RWPE1 (cell line): ENCODE measurements around the gene CDC123.

ENCODE experiments used
- CTCF ChIA-PET: fragments of 350-600 bp; sonication (Branson Sonifier 250); formaldehyde crosslinking; extraction: SDS; loops from one replicate; lab custom pipeline; 2021; lab: Yijun Ruan, JAX
- POLR2A ChIA-PET: fragments of 400-600 bp; formaldehyde crosslinking; extraction: SDS; loops from one replicate; lab custom pipeline; 2020; ENCODE audit warnings: antibody characterized with exemption; ENCODE audit not compliant: low non-redundant PET; lab: Yijun Ruan, JAX
- DNase-seq: peaks from one replicate; pipeline ENCODE4 v3.0.0; 2012; ENCODE audit warnings: low spot score
- H3K27ac ChIP-seq: fragments of 450-650 bp; 2 replicates; pipeline ENCODE4 v1.5.1; 2017
- TF ChIP-seq, protein P1 (sequence below): fragments of 450-650 bp; conservative IDR thresholded peaks from 2 replicates; pipeline ENCODE4 v1.5.1; 2017; ENCODE audit warnings: low read depth, mild to moderate bottlenecking

Gene CDC123, protein sequence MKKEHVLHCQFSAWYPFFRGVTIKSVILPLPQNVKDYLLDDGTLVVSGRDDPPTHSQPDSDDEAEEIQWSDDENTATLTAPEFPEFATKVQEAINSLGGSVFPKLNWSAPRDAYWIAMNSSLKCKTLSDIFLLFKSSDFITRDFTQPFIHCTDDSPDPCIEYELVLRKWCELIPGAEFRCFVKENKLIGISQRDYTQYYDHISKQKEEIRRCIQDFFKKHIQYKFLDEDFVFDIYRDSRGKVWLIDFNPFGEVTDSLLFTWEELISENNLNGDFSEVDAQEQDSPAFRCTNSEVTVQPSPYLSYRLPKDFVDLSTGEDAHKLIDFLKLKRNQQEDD

DNA sequence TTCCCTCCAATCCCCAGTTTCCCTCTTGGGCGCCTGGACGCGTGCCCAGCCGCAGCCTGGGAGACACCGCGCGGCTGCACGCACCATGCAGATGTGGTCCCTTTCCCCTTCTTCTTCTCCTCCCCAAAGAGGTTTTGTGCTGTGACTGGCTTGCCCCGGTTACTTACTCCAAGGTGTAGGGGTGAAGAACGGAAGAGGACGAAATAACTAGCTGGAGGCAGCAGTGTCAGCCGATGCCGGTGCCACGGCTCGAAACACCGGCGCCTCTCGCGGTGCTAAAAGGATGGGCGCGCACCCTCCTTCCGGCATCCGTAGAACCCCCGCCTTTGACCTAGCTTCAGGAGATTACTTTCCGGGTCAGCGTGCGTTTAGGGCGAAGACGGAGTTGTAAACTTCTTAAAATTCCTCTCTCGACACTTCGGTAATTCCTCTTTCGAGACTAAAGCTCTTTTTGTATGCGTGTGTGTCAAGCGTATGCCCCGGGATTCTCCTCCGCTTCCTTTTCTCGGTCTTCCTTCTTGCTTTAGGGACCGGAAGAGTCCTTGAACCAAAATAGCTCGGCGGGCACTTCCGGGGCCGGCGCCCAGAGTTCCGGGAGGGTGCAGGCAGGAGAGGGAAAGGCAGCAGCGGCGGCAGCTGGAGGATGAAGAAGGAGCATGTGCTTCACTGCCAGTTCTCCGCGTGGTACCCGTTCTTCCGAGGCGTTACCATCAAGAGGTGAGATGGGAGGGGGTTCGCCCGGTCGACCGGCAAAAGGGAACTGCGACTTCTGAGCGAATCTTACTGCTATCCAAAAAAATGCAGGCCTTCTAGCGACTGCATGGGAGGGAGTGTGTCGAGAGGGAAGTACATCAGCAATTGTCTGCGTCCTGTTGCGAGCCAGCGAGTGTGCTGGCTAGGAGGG is at the start of gene CDC123, which contains the start of gene NUDT5:
Gene CDC123 (plus strand): TSS at position 586 of the 904 bp plus-strand sequence. CDS start 58 bp downstream, at position 644.
Gene NUDT5 (minus strand): TSS at position 289 of the 904 bp plus-strand sequence. CDS start 9,600 bp downstream, outside the sequence.
- TF ChIP-seq, protein P1, sequence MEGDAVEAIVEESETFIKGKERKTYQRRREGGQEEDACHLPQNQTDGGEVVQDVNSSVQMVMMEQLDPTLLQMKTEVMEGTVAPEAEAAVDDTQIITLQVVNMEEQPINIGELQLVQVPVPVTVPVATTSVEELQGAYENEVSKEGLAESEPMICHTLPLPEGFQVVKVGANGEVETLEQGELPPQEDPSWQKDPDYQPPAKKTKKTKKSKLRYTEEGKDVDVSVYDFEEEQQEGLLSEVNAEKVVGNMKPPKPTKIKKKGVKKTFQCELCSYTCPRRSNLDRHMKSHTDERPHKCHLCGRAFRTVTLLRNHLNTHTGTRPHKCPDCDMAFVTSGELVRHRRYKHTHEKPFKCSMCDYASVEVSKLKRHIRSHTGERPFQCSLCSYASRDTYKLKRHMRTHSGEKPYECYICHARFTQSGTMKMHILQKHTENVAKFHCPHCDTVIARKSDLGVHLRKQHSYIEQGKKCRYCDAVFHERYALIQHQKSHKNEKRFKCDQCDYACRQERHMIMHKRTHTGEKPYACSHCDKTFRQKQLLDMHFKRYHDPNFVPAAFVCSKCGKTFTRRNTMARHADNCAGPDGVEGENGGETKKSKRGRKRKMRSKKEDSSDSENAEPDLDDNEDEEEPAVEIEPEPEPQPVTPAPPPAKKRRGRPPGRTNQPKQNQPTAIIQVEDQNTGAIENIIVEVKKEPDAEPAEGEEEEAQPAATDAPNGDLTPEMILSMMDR = no peak
- DNase-seq = peak; percentile 90
- CTCF ChIA-PET = interaction anchor here (0.6 to 1.2 kb wide), 2 partner anchors 18 to 438 kb away, joined by 3 to 5 read pairs; no protein-coding TSS in a partner anchor
- H3K27ac ChIP-seq = peak within 1 kb of the TSS; percentile 91
- POLR2A ChIA-PET = interaction anchor here (0.5 to 0.6 kb wide), 2 partner anchors 343 to 366 kb away, joined by 3 read pairs; no protein-coding TSS in a partner anchor

DNA sequence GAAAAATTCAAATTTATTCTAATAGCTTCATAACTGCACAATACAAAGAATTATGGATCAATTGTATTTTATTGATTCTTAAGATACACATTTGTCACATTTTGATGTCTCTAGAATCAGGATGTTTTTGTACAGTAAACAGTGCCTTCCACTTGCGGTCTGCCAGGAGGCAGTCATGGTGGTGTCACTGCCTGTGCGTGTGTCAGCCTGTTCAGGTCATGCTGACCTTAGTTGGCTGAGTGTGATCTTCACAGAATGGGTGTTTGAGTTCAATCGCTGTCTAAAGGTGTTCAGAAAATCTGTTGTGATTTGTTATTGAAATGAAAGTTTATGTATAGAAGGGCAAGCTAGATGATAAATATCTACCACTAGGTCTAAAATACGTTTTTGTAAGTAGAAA is 45.8 kb upstream of the CDC123 start:
- CTCF ChIA-PET = no interaction called here
- POLR2A ChIA-PET = no interaction called here
- DNase-seq = no peak
- H3K27ac ChIP-seq = no peak overlapping the region
- TF ChIP-seq, protein P1 = no peak

DNA sequence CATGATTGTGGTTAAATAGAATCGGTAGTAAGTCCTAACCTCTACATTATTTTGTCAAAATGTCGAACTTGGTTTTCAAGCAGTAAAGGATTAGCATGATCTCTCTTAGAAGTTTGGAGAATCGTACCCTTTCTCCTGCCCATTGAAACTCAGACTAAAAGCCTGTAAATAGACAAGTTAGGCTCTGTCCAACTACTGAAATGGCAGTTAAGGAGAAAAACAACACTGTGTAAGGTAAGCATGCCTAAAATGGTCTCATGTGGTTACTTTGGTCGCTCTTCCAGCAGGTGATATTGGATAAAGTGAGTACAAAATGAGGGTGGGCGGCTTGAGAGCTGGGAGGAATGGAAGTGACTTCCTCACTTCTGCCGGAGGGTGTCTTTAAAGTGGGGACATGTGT is 41.5 kb upstream of the CDC123 start:
- POLR2A ChIA-PET = no interaction called here
- TF ChIP-seq, protein P1 = no peak
- DNase-seq = no peak
- no peak overlapping the region for H3K27ac ChIP-seq
- CTCF ChIA-PET = interaction anchor here (0.5 kb wide), 1 partner anchor 295 kb away, joined by 3 read pairs; no protein-coding TSS in a partner anchor

DNA sequence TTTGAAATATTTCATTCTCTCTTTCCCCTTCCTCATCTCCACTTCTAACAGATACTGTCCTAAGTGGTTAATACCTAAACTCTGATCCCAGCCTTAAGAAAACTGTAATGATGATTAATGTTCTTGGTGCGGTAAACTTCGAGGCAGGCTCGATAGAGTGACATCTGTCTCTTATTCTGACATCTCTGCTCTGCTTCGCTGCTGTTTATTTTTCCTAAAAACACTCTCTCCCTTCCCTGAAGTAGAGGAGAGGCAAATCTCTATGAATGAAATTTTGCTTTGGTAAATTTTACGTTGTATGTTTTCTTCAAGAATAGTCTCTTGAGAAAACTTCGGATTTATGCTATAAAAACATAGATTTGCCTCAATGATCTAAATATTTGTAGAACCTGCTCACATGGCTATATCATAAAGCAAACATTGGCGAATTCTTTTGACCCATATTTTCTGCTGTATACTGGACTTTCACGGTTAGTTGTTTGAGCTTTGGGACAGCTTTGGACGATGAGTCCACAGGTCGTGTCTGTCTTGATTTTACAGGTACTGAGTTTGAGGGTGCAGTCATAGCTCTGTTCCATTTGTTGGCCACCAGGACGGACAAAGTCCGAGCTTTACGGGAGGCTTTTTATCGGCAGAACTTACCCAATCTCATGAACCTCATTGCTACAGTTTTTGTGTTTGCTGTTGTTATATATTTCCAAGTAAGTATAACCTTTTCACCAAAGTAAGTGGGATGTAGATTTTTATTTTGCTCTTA is 39.4 kb upstream of the CDC123 start:
- H3K27ac ChIP-seq = no peak overlapping the region
- CTCF ChIA-PET = no interaction called here
- DNase-seq = no peak
- TF ChIP-seq, protein P1 = no peak
- POLR2A ChIA-PET = no interaction called here

DNA sequence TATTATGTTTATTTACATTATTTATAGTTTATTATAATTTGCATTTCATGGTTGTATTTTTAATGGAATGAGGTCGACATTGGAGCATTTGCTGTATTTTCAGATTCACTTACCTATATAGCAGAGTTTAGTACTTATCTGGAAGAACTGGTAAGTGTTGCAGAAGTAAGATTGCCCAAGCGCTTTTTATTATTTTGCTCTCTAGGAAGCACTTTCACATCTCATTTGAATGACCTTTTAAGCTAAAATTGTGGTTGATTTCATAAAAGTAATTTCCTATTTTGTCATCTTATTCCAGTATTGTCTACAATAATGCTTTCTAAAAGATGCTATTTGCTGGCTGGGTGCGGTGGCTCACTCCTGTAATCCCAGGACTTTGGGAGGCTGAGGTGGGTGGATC is 37.9 kb upstream of the CDC123 start:
- CTCF ChIA-PET = interaction anchor here (0.6 kb wide), 1 partner anchor 211 kb away, joined by 9 read pairs; no protein-coding TSS in a partner anchor
- POLR2A ChIA-PET = no interaction called here
- no peak for DNase-seq
- no peak overlapping the region for H3K27ac ChIP-seq
- TF ChIP-seq, protein P1 = no peak
